Measurements from ENCODE around the gene ADAMTSL5.

The ADAMTSL5 gene

DNA sequence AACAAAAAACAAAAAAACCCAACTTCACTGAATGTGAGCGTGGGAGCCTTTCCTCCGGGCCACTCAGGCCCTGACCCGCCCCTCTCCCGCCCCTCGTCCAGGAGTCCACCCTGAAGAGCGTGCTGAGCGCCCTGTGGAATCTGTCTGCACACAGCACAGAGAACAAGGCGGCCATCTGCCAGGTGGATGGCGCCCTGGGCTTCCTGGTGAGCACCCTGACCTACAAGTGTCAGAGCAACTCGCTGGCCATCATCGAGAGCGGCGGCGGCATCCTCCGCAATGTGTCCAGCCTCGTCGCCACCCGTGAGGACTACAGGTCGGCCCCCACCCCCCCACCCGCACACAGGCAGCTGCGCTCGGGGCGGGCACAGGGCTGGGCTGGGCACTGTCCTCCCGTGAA, 51.0 kb downstream of the ADAMTSL5 start:
- no peak for DNase-seq

DNA sequence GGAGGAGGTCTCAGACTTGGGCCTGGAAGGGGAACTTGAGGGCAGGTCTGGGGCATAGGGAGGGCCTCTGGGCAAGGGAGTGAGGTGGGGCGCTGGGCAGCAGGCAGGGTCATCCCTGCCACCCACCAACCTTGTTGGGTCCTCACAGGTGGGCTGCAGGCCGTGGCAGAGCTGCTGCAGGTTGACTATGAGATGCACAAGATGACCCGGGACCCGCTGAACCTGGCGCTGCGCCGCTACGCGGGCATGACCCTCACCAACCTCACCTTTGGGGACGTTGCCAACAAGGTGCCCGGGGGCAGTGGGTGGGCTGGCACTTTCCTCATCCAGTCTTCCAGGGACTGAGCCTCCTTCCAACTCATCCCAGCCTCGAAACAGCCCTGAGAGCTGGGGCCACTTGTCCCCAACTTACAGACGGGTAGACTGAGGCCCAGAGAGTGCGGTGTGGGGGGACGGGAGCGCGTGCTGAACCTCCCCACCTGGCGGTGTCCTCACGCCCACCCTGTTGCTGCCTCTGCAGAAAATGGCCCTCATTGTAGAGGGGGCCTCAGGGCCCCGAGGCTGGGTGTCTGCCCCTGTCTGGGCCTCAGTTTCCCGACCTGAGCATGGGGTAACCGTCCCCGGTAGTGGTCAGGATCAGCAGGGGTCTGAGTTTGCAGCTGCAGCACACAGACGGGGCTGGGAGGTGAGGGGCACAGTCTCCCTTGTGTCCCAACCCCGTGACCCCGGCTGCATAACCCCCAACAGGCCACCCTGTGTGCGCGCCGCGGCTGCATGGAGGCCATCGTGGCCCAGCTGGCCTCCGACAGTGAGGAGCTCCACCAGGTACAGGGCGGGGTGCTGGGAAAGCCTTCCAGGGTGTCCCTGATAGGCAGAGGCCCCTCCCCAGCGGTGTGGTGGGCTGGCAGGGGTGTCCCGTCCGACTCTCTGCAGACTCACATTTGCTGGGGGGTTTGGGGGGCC, 52.5 kb downstream of the ADAMTSL5 start:
- no peak for DNase-seq

DNA sequence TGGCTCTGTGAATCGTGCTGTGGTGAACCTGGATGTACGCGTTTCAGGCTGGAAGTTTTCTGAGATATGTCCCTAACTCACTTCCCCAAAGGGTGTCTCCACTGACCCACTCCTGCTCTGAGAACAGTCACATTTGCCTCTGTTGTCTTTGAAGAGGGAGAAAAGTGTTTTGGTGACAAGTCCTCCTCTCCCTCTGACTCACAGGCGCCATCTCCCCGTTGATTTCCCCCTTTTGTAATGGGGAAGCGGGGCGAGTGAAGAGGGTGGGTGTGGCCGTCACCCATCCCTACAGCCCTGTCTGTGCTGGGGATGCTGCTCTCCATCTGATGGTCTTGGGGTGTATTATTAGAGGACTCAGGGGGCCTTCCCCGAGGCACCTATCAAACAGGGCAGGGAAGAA, 53.3 kb downstream of the ADAMTSL5 start:
- no peak for DNase-seq

DNA sequence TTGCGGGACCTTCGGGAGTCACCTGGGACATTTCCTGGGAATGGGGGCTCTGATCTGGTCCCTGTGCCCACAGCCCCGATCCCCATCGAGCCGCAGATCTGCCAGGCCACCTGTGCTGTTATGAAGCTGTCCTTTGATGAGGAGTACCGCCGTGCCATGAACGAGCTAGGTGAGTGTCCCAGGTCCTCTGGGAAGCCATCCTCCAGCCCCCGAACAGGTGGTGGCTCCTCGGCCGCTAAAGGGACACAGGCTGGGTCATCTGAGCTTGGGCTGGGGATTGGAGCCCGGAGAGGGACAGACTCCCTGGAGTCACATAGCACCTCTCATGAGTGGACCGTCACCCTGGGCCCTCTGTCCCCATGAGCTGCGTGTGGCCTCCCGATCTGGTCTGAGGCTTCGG, 54.9 kb downstream of the ADAMTSL5 start:
- DNase-seq = no peak

DNA sequence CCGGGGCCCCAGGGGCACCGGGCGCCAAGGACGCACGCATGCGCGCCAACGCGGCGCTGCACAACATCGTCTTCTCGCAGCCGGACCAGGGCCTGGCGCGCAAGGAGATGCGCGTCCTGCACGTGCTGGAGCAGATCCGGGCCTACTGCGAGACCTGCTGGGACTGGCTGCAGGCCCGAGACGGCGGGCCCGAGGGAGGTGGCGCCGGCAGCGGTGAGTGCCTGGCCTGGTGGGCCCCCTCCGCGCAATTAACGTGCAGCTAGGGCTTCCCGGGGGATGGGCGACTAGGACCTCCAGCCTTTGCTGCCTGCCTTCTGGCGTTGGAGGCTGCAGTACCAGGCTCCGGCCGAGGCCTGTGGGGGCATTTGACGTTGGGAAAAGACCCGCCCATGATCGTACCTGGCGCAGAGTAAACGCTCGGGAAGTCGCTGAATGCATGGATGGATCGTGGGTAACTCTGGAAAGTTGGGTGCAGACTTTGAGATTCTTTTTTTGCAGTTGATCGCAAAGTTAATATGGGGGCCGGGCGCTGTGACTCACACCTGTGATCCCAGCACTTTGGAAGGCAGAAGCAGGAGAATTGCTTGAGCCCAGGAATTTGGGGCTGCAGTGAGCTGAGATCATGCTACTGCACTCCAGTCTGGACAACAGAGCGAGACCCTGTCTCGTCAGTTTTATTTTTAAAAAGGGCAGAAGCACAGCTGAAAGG, 55.6 kb downstream of the ADAMTSL5 start:
- DNase-seq = no peak

DNA sequence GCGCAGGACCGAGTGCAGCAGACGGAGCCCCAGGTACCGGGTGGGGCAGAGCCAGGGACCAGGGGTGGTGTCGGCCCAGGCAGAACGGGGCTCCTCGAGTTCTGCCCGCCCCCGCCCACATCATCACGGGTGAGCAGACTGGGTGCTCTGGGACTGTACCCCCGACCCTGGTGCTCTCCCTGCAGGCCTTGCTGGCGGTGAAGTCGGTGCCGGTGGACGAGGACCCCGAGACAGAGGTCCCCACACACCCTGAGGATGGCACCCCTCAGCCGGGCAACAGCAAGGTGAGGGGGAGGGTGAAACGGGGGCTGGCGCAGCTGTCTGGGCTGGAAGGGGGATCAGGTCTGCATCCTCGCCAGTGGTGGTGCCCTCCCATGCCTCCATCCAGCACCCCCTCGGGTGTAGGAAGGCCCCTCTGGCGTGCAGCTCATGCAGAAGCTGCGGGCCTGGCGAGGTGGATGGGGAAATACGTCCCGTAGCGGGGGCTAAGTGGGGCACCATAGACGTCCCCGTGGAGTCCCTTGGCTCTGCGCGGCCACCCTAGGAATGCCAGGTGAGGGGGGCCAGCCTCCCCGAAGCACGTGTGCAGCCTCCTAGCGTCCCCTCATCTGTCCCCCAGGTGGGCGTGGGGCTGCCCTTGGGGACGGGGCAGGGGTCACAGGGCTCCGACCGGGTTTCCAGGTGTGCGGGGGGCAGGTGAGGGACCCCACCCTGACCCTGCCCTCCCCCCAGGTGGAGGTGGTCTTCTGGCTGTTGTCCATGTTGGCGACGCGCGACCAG, 56.5 kb downstream of the ADAMTSL5 start:
- no peak for DNase-seq

DNA sequence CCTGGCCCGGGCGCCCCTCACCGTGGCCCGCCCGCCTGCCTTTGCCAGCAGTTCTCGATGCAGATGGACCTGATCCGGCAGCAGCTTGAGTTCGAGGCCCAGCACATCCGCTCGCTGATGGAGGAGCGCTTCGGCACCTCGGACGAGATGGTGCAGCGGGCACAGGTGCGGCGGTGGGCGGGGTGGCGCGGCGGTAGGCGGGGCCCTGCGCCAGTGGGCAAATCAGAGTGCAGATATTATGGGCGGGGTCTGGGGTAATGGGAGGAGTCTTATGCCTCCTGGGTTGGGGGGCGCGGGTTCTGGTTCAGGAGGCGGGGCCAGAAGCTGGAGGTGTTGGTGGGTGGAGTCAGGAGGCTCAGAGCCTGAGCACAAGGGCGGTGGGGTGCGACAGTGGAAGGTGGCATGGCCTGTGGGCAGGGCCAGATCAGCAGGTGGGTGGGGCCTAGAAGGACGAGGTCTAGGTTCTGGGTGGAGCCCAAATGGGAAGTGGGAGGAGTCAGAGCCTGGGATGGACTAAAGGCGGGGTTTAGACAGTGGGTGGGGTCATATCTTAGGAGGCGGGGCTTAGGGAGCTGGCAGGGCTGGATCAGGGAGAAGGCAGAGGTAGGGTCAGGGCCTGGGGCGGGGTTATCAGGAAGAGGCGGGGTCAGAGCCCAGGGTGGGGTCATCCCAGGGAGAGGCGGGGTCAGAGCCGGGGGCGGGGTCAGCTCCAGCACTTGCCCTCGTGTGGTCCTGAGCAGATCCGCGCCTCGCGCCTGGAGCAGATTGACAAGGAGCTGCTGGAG, 57.3 kb downstream of the ADAMTSL5 start:
- DNase-seq = no peak

Data from activated T-cell treated with anti-CD3 and anti-CD28 coated beads for 4 hours (primary cell).